A549 (cell line): ENCODE results near the gene SYNPO2L. TPM values are rescaled to one million over a fixed set of nuclear protein-coding genes. Genes with fewer than 3 reads are reported as not detected.
A peak's percentile ranks its signal among the peaks of the same experiment; 100 is the strongest.

ENCODE experiments used
- ATAC-seq, 2 experiments: fragments of 200-7000 bp in 1 of 2; fragments of >200 bp in 1 of 2; cut with Nextera tagmentation in 1 of 2; cut with Tn5 transposase in 1 of 2; 3 replicates each; pipeline versions ENCODE4 v1.8.0 to v1.9.1; 2018 to 2020; ENCODE audit warnings: mild to moderate bottlenecking in 1 of 2, moderate library complexity in 1 of 2
- CTCF ChIA-PET: fragments of 300-600 bp; sonication (Branson Sonifier 250); formaldehyde crosslinking; extraction: SDS; loops from one replicate; lab custom pipeline; 2021; ENCODE audit warnings: antibody characterized with exemption, inconsistent platforms; lab: Yijun Ruan, JAX
- POLR2A ChIA-PET: fragments of 350-600 bp; formaldehyde crosslinking; extraction: SDS; loops from one replicate; lab custom pipeline; 2021; ENCODE audit warnings: antibody characterized with exemption, inconsistent platforms; lab: Yijun Ruan, JAX
- DNase-seq, 2 experiments: peaks; one replicate each; pipeline versions ENCODE4 v3.0.0 to v3.0.0-alpha.2; 2011 to 2016; ENCODE audit warnings: low read depth in 1 of 2, low spot score in 1 of 2
- FAIRE-seq: peaks from 2 replicates; lab custom pipeline; 2011; peaks lifted over from hg19 to GRCh38; lab: Jason Lieb, UNC
- H3K27ac ChIP-seq, 2 experiments: fragments of >200 bp; sonication (Bioruptor Twin); formaldehyde crosslinking; 3 replicates each; pipeline ENCODE4 v1.5.1; 2016 to 2017
- H3K4me1 ChIP-seq: fragments of >200 bp; sonication (Bioruptor Twin); formaldehyde crosslinking; 3 replicates; pipeline ENCODE4 v1.6.1; 2016
- H3K4me2 ChIP-seq: fragments of >200 bp; sonication (Bioruptor Twin); formaldehyde crosslinking; 3 replicates; pipeline ENCODE4 v1.6.1; 2016
- H3K4me3 ChIP-seq: fragments of >200 bp; sonication (Bioruptor Twin); formaldehyde crosslinking; 3 replicates; pipeline ENCODE4 v1.5.1; 2016
- H3K9me3 ChIP-seq: fragments of >200 bp; sonication (Bioruptor Twin); formaldehyde crosslinking; 3 replicates; pipeline ENCODE4 v1.6.1; 2016
- CBX2 ChIP-seq: fragments of 200-600 bp; sonication (generic); IDR thresholded peaks from 2 replicates; pipeline ENCODE4 v1.6.1; 2016; ENCODE audit warnings: low read depth, mild to moderate bottlenecking, borderline replicate concordance
- CHD2 ChIP-seq: fragments of 150-350 bp; IDR thresholded peaks from 2 replicates; pipeline ENCODE4 v1.6.1; 2014; ENCODE audit warnings: low read length; ENCODE audit not compliant: partially characterized antibody
- EHF ChIP-seq: fragments of 250-450 bp; sonication (Bioruptor Pico); IDR thresholded peaks from 2 replicates; pipeline ENCODE4 v1.5.0; 2020; ENCODE audit warnings: mild to moderate bottlenecking
- EHMT2 ChIP-seq: fragments of 200-600 bp; sonication (generic); IDR thresholded peaks from 2 replicates; pipeline ENCODE4 v1.6.1; 2016; ENCODE audit warnings: antibody characterized with exemption, low read depth, mild to moderate bottlenecking, moderate library complexity
- GATA3 ChIP-seq: IDR thresholded peaks from 2 replicates; pipeline ENCODE4 v1.6.1; 2012; ENCODE audit warnings: borderline replicate concordance
- HDAC2 ChIP-seq: fragments of 200-600 bp; sonication (generic); IDR thresholded peaks from 2 replicates; pipeline ENCODE4 v1.6.1; 2016
- HOXB13 ChIP-seq: fragments of 250-450 bp; sonication (Bioruptor Pico); IDR thresholded peaks from 2 replicates; pipeline ENCODE4 v1.5.0; 2020; ENCODE audit warnings: low read depth, mild to moderate bottlenecking, moderate library complexity
- MAFK ChIP-seq: fragments of 450-650 bp; IDR thresholded peaks from 2 replicates; pipeline ENCODE4 v1.6.1; 2014; ENCODE audit not compliant: partially characterized antibody
- NR3C1 ChIP-seq: fragments of >200 bp; sonication (Bioruptor Twin); formaldehyde crosslinking; IDR thresholded peaks from 3 replicates; pipeline ENCODE4 v1.6.1; 2017
- POLR2A ChIP-seq: IDR thresholded peaks from 2 replicates; pipeline ENCODE4 v1.6.1; 2012; ENCODE audit warnings: mild to moderate bottlenecking, low read length
- RAD21 ChIP-seq, 2 experiments: fragments of >200 bp in 1 of 2; sonication (Bioruptor Twin) in 1 of 2; formaldehyde crosslinking in 1 of 2; IDR thresholded peaks in 1 of 2; conservative IDR thresholded peaks in 1 of 2; 2 replicates in 1 of 2; 3 replicates in 1 of 2; pipeline ENCODE4 v1.6.1; 2012 to 2018; ENCODE audit warnings: inconsistent platforms in 1 of 2
- RCOR1 ChIP-seq: fragments of 150-350 bp; IDR thresholded peaks from 2 replicates; pipeline ENCODE4 v1.6.1; 2014; ENCODE audit warnings: antibody characterized with exemption, low read length, low read depth
- SMC3 ChIP-seq: fragments of >200 bp; sonication (Bioruptor Twin); formaldehyde crosslinking; IDR thresholded peaks from 3 replicates; pipeline ENCODE4 v1.6.1; 2018; ENCODE audit warnings: inconsistent platforms
- TFCP2L1 ChIP-seq: fragments of 250-450 bp; sonication (Bioruptor Pico); IDR thresholded peaks from 2 replicates; pipeline ENCODE4 v1.5.0; 2021; ENCODE audit warnings: mild to moderate bottlenecking
- ZSCAN20 ChIP-seq: fragments of 250-450 bp; sonication (Bioruptor Pico); IDR thresholded peaks from 2 replicates; pipeline ENCODE4 v1.8.0; 2022; ENCODE audit warnings: mild to moderate bottlenecking, moderate library complexity
- whole genome bisulfite sequencing: methylation state at CpG from one replicate; pipeline ENCODE4 v1.1.6; 2017; ENCODE audit errors: missing lambda C conversion rate; 5-methylcytosine and 5-hydroxymethylcytosine counted together
- polyA plus RNA-seq, 4 experiments: library from polyadenylated mRNA; depleted of rRNA in 3 of 4; stranded (reverse); fragments of >200 nt; fragmentation: RNase III in 1 of 4; extraction: RNeasy Plus Mini Kit Qiagen cat#74134 plus additional on column Dnase treatment in 1 of 4; gene quantifications; 2 replicates in 3 of 4; 3 replicates in 1 of 4; pipeline ENCODE4 v1.2.3, GENCODE V29; 2011 to 2017
- TF ChIP-seq, protein P1 (sequence below): fragments of >200 bp; sonication (Bioruptor Twin); formaldehyde crosslinking; IDR thresholded peaks from 3 replicates; pipeline ENCODE4 v1.5.1; 2016
- TF ChIP-seq, protein P2 (sequence below): fragments of 250-450 bp; sonication (Bioruptor Pico); IDR thresholded peaks from 2 replicates; pipeline ENCODE4 v1.5.0; 2021; ENCODE audit warnings: mild to moderate bottlenecking, moderate library complexity, borderline replicate concordance
- TF ChIP-seq, protein P3 (sequence below): fragments of >200 bp; sonication (Bioruptor Twin); formaldehyde crosslinking; IDR thresholded peaks from 3 replicates; pipeline ENCODE4 v1.6.1; 2016
- TF ChIP-seq, protein P4 (sequence below): IDR thresholded peaks from 2 replicates; pipeline ENCODE4 v1.6.1; 2012; ENCODE audit warnings: low read depth, borderline replicate concordance

The SYNPO2L gene
- polyA plus RNA-seq, 2 of the 4 experiments (the other 2 are of a cell fraction) = not detected

DNA sequence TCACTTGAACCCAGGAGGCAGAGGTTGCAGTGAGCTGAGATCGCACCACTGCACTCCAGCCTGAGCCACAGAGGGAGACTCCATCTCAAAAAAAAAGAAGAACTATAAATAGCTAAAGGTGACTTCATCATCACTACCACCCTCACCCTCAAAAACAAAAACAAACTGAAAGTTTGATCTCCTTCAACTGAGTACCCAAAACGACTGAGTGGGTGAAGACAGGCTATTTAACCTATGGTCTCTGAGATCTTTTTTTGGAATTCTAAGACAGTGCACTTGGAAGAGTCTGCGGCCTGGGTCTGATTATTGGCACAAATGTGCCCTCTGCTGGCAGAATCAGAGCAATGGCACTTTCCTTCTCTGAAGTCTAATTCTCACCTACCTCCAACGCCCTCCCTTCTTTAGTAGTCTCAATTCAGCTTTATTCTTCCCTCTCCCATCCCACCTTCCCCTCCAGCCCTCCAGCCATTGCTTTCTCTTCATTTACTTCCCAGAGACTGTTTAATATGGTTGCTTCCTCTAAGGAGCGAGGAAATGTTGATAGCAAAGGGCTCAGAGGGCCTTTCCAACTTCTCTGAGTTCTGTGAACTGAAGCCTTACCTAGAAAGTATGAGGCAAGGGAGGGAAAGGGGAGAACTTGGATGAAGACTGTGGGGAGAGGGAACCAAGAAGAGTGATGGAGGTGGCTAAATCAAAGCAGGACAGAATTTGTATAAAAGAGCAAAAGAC is 11.7 kb downstream of the SYNPO2L start:
- Histone ChIP-seq H3K4me3 (no peak overlapping the region), H3K4me1 (no peaks in the 10 kb centered on the region), H3K4me2 (no peak overlapping the region), H3K9me3 (no peaks in the 10 kb centered on the region), H3K27ac (no peak overlapping the region)
- WGBS = 25% methylated on average over 5 of the region's 5 CpGs
- TF ChIP-seq POLR2A (no peak), RAD21 (conservative IDR thresholded peaks at IDR 0.05 in 1 of 2, IDR thresholded peaks at IDR 0.05 in 1 of 2) (peak; percentile 95 to 98), SMC3 (peak; percentile 98), ZSCAN20 (CRISPR knock-in tag) (no peak), CBX2 (no peak), RCOR1 (no peak)
- TF ChIP-seq, protein P1, sequence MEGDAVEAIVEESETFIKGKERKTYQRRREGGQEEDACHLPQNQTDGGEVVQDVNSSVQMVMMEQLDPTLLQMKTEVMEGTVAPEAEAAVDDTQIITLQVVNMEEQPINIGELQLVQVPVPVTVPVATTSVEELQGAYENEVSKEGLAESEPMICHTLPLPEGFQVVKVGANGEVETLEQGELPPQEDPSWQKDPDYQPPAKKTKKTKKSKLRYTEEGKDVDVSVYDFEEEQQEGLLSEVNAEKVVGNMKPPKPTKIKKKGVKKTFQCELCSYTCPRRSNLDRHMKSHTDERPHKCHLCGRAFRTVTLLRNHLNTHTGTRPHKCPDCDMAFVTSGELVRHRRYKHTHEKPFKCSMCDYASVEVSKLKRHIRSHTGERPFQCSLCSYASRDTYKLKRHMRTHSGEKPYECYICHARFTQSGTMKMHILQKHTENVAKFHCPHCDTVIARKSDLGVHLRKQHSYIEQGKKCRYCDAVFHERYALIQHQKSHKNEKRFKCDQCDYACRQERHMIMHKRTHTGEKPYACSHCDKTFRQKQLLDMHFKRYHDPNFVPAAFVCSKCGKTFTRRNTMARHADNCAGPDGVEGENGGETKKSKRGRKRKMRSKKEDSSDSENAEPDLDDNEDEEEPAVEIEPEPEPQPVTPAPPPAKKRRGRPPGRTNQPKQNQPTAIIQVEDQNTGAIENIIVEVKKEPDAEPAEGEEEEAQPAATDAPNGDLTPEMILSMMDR = peak; percentile 93
- FAIRE-seq (no peak), DNase-seq (peak; percentile 71 to 81), ATAC-seq (peak; percentile 86 to 88)
- ChIA-PET CTCF (interaction anchor here (0.6 to 15.6 kb wide), 45 partner anchors 8 to 422 kb away, joined by 3 to 378 read pairs (median 5); partner anchors contain the start of genes PPP3CB, SYNPO2L and USP54), POLR2A (interaction anchor here (1.0 kb wide), 1 partner anchor 149 kb away, joined by 4 read pairs; the partner anchor contains the start of gene PPP3CB)

DNA sequence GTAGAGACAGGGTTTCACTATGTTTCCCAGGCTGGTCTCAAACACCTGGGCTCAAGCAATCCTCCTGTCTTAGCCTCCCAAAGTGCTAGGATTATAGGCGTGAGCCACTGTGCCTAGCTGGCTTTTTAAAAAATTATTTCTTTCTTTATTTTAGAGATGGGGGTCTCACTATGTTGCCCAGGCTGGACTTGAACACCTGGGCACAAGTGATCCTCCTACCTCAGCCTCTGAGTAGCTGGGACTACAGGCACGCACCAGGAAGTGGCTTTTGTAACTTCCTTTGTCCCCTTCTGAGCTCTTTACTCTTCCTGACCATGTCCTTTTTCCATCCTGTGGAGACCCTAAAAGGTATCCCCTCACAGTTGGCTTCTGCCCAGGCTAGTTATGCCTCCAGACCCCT is 12.5 kb downstream of the SYNPO2L start:
- no peaks in the 10 kb centered on the region for H3K9me3 ChIP-seq
- POLR2A ChIA-PET = interaction anchor here (1.0 kb wide), 1 partner anchor 148 kb away, joined by 4 read pairs; the partner anchor contains the start of gene PPP3CB
- no peak overlapping the region for H3K4me3 ChIP-seq
- H3K27ac ChIP-seq = no peak overlapping the region
- FAIRE-seq (no peak), DNase-seq (no peak), ATAC-seq (no peak)
- 80% methylated on average over 2 of the region's 2 CpGs for WGBS
- no peaks in the 10 kb centered on the region for H3K4me1 ChIP-seq
- CTCF ChIA-PET = interaction anchor here (0.7 to 15.6 kb wide), 37 partner anchors 9 to 380 kb away, joined by 3 to 378 read pairs (median 5); partner anchors contain the start of genes SYNPO2L and USP54
- H3K4me2 ChIP-seq = no peak overlapping the region
- TF ChIP-seq EHF (CRISPR knock-in tag) (no peak), TFCP2L1 (no peak)
- TF ChIP-seq, protein P1 = no peak

DNA sequence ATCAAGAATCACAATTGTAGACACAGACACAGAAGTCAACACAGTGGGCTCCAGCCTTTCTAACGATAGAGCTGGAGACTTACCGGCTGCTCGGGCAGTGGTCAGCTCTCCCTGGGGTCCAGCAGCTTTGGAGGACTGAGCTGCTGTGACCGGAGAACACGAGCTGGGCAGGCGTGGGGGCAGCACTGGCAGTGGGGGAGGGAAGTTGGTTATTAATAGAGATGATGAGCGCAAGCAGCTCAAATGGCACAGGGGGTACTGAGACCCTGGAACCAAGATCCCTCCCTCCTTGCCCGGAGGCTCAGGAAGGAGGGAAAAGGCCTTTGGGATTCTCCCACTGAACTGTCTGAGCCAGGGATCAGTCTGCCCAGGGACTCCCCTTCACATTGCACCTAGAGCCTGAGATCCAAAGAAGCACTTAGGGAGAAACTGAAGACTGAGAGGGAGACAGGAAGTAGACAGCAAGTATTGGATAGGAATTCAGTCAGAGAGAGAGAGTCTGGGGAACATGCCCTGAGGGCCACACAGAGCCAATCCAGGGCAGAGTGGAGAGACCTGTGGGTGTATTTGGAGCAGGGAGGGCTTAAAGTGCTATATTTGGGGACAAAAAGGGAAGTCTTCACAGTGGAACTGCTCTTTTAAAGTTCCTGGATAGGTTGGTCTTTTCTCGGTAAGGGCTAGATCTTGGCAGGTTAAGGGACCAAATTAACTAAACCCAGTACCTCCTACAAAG is 14.3 kb downstream of the SYNPO2L start, which contains the start of gene MYOZ1:
MYOZ1 (minus strand) TSS at position 147 of the 733 bp plus-strand sequence. CDS start 1,457 bp downstream, outside the sequence.
- H3K4me3 ChIP-seq = no peak within 1 kb of the TSS
- H3K9me3 ChIP-seq = no peaks in the 10 kb centered on the region
- no peaks in the 10 kb centered on the region for H3K4me1 ChIP-seq
- 77% methylated on average over 9 of the region's 9 CpGs for WGBS
- no peak for DNase-seq
- FAIRE-seq = no peak
- POLR2A ChIA-PET = no interaction called here
- CTCF ChIA-PET = interaction anchor here (4.3 to 15.6 kb wide), 2 partner anchors 9 to 109 kb away, joined by 77 to 378 read pairs; no protein-coding TSS in a partner anchor
- no peak within 1 kb of the TSS for H3K27ac ChIP-seq
- H3K4me2 ChIP-seq = no peak within 1 kb of the TSS
- peak in 1 of 2 experiments; percentile 43; a peak in 3 of 6 replicates for ATAC-seq
- TF ChIP-seq GATA3 (no peak), NR3C1 (no peak), HOXB13 (CRISPR knock-in tag) (no peak), CHD2 (no peak), EHMT2 (no peak), MAFK (no peak), HDAC2 (no peak)
- TF ChIP-seq, protein P2, sequence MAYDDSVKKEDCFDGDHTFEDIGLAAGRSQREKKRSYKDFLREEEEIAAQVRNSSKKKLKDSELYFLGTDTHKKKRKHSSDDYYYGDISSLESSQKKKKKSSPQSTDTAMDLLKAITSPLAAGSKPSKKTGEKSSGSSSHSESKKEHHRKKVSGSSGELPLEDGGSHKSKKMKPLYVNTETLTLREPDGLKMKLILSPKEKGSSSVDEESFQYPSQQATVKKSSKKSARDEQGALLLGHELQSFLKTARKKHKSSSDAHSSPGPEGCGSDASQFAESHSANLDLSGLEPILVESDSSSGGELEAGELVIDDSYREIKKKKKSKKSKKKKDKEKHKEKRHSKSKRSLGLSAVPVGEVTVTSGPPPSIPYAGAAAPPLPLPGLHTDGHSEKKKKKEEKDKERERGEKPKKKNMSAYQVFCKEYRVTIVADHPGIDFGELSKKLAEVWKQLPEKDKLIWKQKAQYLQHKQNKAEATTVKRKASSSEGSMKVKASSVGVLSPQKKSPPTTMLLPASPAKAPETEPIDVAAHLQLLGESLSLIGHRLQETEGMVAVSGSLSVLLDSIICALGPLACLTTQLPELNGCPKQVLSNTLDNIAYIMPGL (CRISPR knock-in tag) = no peak
- TF ChIP-seq, protein P1 = no peak
- TF ChIP-seq, protein P3, sequence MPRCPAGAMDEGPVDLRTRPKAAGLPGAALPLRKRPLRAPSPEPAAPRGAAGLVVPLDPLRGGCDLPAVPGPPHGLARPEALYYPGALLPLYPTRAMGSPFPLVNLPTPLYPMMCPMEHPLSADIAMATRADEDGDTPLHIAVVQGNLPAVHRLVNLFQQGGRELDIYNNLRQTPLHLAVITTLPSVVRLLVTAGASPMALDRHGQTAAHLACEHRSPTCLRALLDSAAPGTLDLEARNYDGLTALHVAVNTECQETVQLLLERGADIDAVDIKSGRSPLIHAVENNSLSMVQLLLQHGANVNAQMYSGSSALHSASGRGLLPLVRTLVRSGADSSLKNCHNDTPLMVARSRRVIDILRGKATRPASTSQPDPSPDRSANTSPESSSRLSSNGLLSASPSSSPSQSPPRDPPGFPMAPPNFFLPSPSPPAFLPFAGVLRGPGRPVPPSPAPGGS = no peak
- TF ChIP-seq, protein P4, sequence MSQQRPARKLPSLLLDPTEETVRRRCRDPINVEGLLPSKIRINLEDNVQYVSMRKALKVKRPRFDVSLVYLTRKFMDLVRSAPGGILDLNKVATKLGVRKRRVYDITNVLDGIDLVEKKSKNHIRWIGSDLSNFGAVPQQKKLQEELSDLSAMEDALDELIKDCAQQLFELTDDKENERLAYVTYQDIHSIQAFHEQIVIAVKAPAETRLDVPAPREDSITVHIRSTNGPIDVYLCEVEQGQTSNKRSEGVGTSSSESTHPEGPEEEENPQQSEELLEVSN = no peak
